GM19467 (cell line): Measurements from ENCODE around the gene COQ6.
"Not testable (repeated sequence)": the region's sequence is repeated elsewhere in the genome, so short reads cannot be mapped to it uniquely, and the experiment has no call there.

Experiments
- ATAC-seq: cut with Tn5 transposase; IDR thresholded peaks from one replicate; pipeline ENCODE4 v1.9.1; 2021; ENCODE audit warnings: mild to moderate bottlenecking, moderate library complexity; ENCODE audit not compliant: unreplicated experiment

Gene COQ6

DNA sequence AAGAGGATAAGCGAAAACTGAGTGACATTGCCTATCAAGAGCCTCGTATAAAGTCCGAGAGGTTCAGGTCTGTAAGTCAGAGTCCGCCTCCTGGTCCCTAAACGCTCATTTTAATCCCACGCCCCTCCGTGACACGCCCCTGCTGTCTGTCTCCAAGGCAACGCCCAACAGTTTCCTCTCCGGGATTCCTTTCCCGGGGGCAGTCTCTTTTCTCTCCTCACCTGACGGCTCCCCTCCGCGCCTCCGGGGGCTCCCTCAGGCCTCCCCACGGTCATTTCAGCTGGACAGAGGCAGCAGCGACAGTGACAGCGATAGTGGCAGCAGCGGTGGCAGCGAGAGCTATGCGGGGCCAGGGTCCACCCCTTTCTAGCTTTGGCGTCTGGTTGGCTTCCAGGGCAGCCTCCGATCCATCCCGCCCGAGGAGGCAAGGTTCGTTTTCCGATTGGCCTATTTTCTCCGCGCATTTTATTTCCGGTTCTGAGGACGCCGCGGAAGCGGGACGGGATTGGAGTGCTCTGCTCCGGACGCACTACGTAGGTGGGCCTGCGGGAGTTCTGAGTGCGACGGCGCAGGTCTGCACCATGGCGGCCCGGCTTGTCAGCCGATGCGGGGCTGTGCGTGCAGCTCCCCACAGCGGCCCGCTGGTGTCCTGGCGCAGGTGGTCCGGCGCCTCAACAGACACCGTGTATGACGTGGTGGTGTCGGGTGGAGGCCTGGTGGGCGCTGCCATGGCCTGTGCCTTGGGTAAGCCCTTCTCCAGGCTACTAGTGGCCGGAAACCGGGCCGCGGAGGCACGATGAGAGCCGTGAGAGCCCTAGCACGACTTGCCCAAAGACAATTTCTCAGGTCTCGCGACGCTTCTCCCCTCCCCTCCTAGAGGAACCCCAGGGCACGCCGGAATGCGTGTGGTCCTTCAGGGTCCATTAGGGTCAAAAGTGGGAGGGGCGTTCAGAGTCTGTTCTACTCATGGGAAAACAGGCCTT, at the start of gene COQ6, which contains the start of gene FAM161B:
COQ6 (plus strand) TSS at position 551 of the 983 bp plus-strand sequence; CDS start at position 582, 31 bp downstream.
FAM161B (minus strand) TSS at position 343 of the 983 bp plus-strand sequence; CDS start at position 275, 68 bp downstream.
- ATAC-seq = peak; percentile 86

DNA sequence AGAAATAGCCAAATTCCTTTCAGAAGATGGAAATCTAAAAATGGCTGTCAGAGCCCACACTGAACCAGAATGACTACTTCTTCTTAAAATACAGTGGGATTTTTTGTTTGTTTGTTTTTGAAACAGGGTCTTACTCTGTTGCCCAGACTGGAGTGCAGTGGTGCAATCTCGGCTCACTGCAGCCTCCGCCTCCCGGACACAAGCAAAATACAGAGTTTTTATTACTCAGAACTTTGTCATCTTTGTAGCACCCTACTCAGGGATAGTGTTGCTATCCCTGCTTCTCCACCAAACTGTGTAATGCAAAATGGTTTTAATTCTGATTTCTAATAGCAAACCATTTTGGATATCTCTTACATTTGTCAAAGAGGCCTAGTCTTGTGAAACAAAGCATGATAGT, 47.1 kb upstream of the COQ6 start:
- no peak for ATAC-seq

DNA sequence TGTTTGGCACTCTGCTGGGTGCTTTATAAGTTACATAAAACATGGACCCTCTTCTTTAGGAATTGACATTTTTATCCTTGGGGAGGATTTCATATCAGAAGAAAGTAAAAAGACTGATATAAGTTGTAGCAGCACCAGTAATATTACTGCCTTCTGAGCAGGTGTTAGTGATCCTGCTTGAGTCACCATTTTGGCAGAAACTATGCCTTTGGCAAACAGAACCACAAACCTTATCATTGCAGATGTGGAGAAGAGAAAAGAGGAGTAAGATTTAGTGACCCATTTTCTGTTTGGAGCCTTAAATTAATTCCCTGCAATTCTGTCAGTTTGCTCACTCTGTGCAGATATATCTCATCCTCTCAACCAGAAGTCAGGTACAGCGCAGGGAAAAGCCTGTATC, 40.4 kb upstream of the COQ6 start:
- ATAC-seq = no peak

DNA sequence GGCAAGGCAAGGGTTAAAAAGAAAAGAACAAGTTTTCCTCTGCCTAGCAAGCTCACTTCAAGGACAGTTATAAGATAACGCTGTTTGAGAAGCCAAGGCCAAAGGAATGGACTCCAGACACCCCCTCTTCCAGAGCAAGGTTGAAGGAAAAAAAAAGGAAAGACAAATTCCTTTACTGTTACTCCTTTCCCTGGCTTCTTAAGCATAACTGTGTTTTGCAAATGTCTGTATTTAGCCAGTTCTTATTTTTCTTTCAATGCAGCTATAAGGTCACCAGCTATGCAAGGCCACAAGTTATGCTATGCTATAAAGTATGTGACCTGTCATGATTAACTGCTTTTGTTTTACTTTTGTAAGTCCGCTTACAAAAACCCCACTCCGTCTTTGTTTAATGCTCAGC, 36.8 kb upstream of the COQ6 start:
- no peak for ATAC-seq

DNA sequence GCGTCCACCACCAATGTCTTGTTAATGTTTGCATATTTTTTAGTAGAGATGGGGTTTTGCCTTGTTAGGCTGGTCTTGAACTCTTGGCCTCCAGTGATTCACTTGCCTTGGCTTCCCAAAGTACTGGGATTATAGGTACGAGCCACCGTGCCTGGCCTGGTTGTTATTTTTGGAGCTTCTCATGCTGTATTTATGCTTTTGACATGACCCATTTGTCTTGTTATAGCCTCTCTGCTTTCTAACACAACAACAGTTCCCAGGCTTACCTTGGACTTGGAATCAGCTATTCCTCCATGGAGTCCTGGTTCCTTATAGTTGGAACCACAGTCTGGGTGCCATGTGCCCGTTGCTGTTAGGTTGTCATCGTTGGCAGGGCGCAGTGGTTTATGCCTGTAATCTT, 33.8 kb upstream of the COQ6 start:
- no peak for ATAC-seq

DNA sequence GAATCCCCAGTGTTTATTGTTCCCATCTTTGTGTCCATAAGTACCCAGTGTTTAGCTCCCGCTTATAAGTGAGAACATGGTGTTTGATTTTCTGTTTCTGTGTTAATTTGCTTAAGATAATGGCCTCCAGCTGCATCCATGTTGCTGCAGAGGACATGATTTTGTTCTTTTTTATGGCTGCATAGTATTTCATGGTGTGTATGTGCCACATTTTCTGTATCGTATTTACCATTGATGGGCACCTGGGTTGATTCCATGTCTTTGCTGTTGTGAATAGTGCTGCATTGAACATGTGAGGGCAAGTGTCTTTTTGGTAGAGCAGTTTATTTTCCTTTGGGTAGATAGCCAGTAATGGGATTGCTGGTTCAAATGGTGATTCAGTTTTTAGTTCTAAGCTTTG, 30.6 kb upstream of the COQ6 start:
- ATAC-seq = not testable (repeated sequence)

DNA sequence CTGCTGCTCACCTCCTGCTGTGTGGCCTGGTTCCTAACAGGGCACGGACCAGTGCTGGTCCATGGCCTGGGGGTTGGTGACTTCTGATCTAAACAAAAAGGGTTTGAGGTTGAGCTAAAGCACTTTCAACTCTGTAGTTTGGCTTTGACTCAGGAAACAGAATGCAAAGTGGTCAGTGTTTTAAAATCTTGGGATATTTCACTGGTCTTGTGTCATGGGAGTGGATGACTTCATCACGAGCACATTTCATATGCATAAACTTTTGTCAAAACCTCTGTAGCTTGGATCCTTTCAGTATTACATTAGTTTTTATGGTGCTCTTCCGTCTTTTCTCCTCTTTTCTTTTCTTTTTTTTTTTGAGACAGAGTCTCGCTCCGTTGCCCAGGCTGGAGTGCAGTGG, 25.8 kb upstream of the COQ6 start:
- ATAC-seq = no peak

DNA sequence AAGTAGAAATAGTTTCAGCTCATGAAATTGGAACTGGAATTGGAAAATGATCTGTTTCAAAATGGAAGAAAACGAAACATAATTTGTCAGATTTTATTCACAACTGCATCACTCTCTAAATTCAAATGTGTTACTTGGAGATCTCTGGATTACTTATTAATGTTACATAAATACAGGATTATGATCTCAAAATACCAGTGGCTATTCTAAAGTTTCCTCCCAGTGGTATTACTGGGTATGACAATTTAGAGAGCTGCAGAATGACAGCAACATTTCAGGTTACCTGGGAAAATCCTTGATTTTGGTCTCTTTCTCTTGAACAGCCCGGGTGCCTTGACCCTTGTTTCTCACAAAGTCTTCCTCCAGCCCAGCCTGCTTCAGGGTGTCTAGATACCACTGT, 14.4 kb upstream of the COQ6 start:
- no peak for ATAC-seq

DNA sequence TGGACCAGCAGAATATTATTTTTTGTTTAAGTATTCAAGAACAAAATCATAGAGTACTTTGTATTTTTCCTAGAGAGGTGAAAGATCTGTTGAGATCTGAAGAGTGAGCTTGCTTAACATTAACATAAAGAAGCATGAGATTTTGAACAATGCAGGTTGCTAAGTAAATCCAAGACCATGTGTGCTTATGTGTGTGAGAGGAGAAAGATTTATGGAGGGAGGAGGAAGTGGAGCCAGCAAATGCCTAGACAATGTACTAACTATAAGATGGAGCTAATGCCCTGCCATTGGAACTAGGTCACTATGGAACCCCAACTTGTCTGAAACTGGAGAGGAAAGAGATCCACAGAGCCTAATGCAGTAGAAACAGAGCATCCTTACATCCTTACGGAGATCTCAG, 13.6 kb upstream of the COQ6 start:
- ATAC-seq = no peak

DNA sequence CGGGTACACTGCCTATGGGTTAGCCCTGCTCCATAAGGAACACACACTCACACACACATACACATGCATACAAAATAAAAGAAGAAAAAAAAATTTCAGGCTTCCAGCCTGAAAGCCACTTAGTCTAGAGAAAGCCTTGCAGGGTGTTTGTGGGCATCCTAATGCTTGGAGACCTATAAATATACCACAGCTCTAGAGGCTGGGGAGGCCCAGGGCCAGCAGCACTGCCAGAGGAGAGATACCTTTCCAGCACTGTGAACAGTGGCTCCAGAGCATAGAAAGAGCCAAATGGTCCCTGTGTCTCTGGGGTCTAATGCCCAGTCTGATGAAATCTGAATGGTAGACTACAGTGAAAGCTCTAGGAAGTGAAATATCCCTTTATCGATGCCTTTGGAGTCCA, 13.1 kb upstream of the COQ6 start:
- ATAC-seq = no peak

DNA sequence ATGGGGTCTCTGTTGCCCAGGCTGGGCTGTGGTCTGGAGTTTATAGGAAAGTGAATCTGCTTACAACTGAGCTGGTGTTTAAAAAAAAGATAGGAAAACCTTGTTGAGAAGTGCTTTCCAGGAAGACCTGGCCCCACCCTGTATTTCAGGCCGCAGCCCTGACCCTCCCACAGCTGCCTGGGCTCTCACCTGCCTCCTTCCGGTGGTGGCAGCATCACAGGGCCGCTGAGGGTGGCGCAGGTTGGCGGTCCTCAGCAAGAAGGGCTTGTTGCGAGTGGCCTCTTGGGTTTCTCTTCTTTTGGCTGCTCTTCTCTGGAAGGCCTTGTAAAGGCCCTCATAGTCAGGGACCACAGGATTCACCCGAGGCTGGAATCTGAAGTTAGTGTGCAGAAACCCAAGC, 7.9 kb upstream of the COQ6 start:
- no peak for ATAC-seq

DNA sequence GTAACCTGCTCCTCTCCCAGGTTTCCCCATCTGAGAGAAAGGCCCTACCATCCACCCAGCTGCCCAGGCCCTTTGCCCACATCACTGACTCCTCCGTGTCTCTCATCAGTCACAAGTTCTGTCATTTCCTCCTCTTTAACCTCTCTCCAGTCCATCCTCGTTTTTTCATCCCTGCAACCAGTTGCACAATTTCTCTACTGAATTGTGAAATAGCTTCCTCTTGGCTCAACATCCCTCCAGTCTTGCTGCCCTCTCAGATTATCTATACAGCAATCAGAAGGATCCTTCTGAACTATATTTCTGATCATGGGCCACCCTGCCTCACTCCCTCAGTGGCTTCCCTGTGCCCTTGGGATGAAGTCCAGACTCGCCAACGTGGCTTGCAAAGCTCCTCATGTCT, 7.0 kb upstream of the COQ6 start:
- ATAC-seq = no peak

DNA sequence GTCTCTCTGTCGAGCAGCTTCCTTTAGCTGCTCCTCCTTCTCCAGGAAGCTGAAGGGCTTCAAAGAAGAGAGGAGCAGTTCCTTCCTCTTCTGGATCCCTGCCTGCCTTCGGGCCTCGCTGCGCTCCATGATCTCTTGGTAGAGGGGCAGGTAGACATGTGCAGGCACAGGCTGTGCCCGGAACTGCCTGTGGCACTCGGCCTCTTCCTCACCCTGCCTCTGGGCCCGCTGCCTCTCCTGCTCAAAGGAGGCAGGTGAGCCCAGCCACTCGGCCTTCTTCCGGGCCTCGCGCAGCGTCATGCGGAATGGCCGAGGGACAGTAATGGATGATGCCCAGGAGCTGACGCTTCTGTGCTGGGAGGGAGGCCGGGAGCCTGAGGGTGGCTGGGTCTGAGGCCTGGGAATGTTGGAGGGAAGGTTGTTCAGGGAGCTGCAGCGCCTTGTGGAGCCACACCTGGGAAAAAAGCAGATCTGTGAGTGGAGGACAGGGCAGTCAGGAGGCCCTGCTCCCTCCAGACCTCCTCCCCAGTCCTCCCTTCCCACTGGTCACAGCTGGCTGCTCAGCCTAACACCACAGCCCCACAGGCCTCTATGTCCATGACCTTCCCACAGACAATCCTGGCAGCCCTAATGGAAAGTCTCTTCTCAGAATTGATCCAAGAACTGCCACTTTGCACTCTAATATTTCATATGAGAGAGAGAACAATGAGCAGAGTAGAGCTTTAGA, 5.5 kb upstream of the COQ6 start:
- no peak for ATAC-seq

DNA sequence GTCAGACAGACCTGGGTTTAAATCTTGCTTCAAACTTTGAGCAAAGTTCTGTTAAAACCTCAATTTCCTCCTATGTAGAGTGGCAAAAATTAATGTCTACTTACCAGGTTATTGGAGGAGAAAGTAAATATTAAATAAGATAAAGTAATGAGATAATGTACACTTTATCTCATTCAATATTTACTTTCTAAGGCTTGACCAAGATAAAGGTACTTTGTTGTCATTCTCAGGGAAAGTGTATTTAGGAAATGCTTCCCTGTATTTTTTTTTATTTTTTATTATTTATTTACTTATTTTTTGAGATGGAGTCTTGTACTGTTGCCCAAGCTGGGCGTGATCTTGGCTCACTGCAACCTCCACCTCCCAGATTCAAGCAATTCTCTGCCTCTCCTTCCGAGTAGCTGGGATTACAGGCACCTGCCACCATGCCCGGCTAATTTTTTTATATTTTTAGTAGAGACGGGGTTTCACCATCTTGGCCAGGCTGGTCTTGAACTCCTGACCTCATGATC, 4.9 kb upstream of the COQ6 start:
- ATAC-seq = no peak

DNA sequence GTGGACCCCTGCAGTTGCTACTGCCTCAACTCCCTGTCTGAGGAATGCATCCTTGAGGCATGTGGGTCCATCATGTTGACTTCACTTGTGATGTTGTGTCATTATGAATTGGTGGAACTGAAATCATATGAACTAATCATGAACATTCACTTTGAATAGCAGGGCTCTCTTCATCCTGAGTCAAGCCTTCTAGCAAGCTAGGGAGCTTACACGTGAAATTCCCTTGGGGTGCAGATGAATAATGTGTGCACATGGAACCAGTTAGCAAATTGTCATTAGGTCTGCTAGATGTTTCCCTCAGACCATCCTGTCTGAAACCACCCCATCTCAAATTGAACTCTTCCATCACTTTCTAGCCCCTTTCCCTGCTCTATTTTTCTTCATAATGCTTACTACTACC, 3.6 kb downstream of the COQ6 start:
- no peak for ATAC-seq

DNA sequence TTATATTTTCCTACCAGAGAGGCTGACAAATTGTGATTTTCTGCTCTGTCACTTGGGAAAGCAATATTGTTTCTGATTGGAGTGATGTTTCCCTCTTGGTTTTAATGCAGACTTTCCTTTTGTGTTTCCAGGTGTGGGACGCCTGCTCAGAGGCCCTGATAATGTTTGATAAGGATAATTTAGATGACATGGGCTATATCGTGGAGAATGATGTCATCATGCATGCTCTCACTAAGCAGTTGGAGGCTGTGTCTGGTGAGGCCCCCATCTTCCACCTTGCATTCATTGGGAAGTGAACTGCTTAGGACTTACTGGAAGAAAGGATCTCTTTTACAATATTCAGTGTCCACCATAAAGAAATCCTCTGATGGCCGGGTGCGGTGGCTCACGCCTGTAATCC, 5.6 kb downstream of the COQ6 start:
- no peak for ATAC-seq

DNA sequence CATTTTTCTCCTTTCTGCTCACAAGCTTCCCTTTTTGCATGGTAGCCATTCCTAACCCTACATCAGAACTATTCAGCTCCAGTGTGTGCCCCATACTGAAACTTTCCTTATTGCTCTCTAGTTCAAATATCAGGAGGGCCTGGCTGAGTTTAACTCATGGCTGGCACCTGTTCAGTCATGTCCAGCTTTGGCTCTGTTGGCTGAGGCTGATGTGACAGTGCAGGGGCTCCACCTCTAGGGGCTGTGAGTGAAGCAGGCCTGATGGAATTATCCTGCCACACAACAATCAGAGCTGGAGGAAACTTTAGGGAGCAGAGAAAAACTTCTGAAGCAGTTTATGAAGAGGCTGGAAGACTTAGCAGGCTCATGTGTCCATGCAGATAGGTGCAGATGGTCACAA, 8.5 kb downstream of the COQ6 start:
- ATAC-seq = no peak

DNA sequence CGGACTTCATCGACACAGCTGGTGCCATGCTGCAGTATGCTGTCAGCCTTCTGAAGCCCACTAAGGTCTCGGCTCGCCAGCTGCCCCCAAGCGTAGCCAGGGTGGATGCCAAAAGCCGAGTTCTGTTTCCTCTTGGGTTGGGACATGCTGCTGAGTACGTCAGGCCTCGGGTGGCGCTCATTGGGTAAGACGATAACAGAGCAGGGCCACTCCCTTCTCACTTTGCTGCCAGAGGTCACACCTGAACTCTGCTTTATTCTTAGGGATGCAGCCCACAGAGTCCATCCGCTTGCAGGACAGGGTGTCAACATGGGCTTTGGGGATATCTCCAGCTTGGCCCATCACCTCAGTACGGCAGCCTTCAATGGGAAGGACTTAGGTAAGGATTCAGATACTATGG, 11.1 kb downstream of the COQ6 start:
- ATAC-seq = no peak

DNA sequence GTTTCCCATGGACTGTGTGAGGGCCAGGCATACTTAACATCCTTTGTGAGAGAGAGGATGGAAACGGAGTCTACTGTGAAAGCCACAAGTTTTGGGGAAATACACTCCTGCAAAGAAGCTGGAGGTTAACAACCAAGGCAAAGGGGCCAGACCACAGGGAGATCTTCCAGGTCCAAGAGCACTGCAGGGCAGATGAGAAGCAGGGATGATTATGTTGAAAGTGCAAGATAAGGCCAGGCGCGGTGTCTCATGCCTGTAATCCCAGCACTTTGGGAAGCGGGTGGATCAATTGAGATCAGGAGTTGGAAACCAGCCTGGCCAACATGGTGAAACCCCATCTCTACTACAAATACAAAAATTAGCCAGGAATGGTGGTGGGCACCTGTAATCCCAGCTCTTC, 15.1 kb downstream of the COQ6 start:
- ATAC-seq = no peak

DNA sequence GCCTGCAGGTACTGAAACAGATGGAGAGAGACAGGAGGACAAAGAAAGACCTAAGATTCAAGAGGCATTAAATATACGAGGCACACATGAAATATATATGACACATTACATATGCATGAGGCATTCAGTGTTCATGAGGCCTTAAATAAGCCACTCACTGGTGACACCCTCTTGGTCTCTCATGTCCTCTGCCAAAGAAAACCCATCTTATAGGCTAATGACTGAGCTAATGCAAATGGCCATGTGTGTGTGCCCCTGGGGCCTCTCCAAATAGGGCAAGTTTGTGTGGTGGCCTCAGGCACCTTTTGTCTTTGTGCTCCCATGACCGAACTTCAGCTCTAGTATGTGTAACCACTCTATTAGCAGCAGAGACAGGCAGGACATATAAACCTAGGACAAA, 18.8 kb downstream of the COQ6 start:
- no peak for ATAC-seq

DNA sequence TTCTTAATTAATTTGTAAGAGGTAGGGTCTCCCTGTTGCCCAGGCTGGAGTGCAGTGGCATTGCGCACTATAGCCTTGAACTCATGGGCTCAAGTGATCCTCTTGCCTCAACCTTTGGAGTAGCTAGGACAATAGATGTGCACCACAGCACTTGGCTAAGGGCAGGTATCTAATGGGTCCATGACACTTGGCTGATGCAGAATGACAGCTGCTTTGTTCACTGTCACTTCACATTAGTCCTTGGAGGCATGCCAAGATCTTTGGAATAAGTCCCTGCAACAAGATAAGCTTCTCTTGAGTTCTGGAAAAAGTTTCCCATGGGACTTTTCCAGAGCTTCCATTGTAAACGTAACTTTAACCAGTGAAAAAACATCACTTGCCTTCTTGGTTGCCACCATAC, 23.4 kb downstream of the COQ6 start:
- ATAC-seq = no peak

DNA sequence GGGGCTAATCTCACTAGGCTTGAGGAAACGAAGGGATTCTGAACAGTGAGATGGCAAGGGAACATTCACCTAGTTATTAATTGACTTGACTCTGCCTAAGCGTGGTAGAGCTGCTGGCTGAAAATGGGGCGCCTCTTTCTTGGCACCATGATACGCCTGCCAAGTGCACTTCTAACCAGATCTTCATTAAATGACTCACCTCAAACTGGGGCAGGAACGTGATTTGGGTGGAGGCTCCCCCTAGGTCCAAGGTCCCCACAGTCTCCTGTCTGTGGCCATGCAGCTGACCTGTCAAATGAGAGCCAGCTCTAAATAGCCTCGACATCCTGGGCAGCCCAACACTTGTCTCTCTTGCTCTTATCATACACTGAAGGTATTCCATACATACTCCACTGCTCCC, 26.0 kb downstream of the COQ6 start:
- no peak for ATAC-seq
